GM12864 (cell line): ENCODE measurements around the gene FAS.
A peak's percentile ranks its signal among the peaks of the same experiment; 100 is the strongest.

Experiments
- DNase-seq: peaks from one replicate; pipeline ENCODE4 v3.0.0-alpha.2; 2011; ENCODE audit warnings: low read depth
- H3K4me3 ChIP-seq: 2 replicates; pipeline ENCODE4 v1.5.1; 2011; ENCODE audit warnings: mild to moderate bottlenecking, low read depth, low read length, control low read depth
- TF ChIP-seq, protein P1 (sequence below): IDR thresholded peaks from 2 replicates; pipeline ENCODE4 v1.5.1; 2011; ENCODE audit warnings: low read depth, mild to moderate bottlenecking, moderate library complexity, low read length, control low read depth, inconsistent platforms; ENCODE audit errors: missing control alignments

The FAS gene

DNA sequence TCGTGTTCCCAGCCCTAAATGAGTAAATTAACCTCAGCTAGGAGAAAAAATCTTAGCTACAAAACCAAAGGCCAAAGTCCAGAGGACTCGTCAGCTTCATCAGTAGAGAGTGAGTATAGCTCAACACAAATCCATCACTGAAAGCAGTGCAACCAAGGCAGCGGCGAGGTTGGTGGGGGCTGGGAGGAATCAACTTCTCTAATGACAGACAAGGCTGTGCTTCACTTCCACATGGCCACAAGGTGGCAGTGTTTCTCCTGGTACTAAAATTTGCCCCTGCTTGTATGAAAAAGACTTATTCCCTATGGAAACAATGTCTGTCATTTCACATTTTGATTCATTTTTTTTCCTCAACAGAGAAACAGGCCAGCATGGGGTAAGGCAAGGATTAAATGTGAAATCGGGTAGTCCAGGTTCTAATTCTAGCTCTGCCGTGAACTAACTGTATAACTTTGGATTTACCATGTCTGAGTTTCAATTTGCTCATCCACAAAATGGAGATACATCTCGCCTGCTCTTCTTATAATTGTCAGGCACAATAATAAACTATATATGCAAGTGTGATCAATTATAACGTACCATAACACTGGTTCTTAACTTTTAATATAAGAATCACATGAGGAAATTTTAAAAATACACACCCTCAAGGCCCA, 39.3 kb downstream of the FAS start:
- peak; percentile 39 for DNase-seq
- H3K4me3 ChIP-seq, result no peak overlapping the region
- TF ChIP-seq, protein P1, sequence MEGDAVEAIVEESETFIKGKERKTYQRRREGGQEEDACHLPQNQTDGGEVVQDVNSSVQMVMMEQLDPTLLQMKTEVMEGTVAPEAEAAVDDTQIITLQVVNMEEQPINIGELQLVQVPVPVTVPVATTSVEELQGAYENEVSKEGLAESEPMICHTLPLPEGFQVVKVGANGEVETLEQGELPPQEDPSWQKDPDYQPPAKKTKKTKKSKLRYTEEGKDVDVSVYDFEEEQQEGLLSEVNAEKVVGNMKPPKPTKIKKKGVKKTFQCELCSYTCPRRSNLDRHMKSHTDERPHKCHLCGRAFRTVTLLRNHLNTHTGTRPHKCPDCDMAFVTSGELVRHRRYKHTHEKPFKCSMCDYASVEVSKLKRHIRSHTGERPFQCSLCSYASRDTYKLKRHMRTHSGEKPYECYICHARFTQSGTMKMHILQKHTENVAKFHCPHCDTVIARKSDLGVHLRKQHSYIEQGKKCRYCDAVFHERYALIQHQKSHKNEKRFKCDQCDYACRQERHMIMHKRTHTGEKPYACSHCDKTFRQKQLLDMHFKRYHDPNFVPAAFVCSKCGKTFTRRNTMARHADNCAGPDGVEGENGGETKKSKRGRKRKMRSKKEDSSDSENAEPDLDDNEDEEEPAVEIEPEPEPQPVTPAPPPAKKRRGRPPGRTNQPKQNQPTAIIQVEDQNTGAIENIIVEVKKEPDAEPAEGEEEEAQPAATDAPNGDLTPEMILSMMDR, result peak; percentile 85

DNA sequence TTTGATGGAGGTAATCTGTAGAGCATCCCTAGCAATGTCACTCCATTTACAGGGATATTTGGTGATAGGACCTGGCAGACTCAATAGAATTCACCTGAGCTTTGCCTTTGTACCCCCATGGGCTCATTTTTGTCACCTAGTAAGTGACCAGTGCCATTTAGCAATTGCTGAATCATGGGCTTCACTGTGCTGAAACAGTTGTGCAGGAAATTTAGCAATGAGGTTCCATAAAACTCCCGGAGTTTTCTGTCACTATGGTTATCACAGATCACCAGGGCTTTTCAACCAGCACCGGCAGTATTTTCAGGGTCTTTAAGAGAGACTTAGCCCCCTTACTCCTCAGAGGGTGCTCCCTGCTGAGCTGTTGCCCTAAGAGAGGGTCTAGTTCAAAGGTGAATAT, 40.2 kb downstream of the FAS start:
- H3K4me3 ChIP-seq, result no peak overlapping the region
- DNase-seq, result no peak
- TF ChIP-seq, protein P1, result no peak

DNA sequence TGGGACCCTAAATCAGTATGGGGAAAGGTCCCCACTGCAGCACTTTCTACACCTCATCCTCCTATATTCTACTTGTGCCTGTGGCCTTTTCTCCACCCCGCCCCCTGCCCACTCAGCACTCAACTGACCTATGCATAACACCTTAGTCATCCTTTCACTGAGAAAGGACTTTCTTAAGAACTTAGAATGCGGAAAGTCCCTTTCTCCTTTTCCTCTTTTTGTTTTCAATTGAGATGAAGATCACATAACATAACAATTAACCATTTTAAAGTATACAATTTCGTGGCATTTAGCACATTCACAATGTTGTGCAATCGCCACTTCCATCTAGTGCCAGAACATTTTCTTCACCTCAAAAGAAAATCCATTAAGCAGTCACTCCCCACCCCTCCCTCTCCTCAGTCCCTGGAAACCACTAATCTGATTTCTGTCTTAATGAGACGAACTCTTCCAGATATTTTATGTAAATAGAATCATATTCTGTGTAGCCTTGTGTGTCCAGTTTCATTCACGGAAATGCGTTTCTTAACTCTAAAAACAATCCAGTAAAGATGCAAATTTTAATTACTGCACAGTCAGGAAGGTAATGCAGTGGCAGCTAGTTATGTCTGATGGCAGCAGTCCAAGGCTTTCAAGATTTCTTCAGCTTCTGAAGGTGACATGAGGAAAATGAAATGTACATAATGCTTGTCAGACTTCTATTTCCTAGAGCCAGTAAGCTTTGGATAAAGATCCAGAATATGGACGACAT, 41.7 kb downstream of the FAS start:
- H3K4me3 ChIP-seq, result no peak overlapping the region
- peak; percentile 21 for DNase-seq
- TF ChIP-seq, protein P1, result no peak

DNA sequence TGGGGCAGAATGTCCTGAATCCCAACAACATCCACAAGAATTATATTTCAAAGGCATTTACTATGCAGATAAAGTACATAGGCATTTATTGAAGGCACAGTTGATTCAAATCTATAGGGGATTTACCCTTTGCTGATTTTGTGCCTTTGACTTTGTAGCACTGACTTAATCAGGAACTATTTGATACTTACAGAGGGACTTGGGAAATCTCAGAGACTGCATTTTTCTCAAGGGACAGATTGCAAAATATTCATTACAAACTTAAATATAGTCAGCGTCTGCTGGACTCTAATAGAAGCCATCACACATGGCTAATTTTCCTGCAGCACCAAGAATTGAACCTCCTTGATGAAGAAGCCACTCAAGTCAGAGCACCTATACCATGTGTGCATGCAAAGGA, 44.9 kb downstream of the FAS start:
- DNase-seq, result no peak
- no peak overlapping the region for H3K4me3 ChIP-seq
- TF ChIP-seq, protein P1, result no peak

DNA sequence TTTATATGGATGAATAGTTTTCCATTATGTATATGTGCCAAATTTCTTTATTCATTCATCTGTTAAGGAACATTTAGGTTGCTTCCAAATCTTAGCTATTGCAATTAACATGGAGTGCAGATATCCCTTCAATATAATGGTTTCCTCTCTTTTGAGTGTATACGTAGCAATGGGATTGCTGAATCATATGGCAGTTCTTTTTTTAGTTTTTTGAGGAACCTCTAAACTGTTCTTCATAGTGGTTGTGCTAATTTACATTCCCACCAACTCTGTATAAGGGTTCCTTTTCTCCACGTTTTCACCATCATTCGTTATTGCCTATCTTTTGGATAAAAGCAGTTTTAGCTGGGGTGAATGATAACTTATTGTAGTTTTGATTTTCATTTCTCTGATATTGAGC, 46.5 kb downstream of the FAS start:
- DNase-seq, result no peak
- TF ChIP-seq, protein P1, result no peak
- H3K4me3 ChIP-seq, result no peak overlapping the region

DNA sequence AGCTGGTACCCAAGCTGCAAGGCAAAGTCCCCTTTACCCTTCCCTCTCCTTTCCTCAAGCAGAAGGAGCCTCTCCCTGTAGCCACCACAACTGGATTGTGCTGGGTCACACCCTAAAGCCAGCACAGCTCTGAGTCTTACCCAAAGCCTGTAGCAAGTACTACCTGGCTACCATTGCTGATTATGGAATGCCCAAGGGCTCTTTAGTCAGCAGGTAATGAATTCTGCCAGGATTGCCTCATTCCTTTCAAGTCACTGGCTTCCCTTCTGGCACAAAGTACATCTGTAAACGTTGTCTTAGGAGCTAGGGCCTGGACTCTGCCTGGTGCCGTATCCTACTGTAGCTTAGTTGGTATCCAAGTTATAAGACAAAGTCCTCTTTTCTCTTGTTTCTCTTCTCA, 52.0 kb downstream of the FAS start:
- H3K4me3 ChIP-seq, result no peak overlapping the region
- DNase-seq, result no peak
- TF ChIP-seq, protein P1, result no peak
